Measurements from ENCODE around the gene NSMCE3. TPM values are rescaled to one million over a fixed set of nuclear protein-coding genes. Genes with fewer than 3 reads are reported as not detected.

Gene NSMCE3
- total RNA-seq, 1 experiment from 2014 or later: 8.0 TPM

GRCh38 chr15:29268706-29269484 is 727 bp downstream of the NSMCE3 start:
- Histone ChIP-seq H3F3A (ENCODE audit: low read length, unreplicated experiment) (no peaks in the 10 kb centered on the region), H3K4me3 (ENCODE audit: low read length) (peak overlapping the region; percentile 90), H3K36me3 (ENCODE audit: low read depth, low read length) (no peaks in the 10 kb centered on the region), H3K4me1 (ENCODE audit: insufficient read depth, low read length) (peaks cover 20% of the 10 kb centered on the region), H3K9me2 (replicated peaks; ENCODE audit: low read length) (no peaks in the 10 kb centered on the region), H3K27ac (ENCODE audit: low read length) (0 out of 2 replicates have a peak overlapping the region, but pooled peaks have one; percentile 4), H4K20me1 (ENCODE audit: low read length) (no peaks in the 10 kb centered on the region), H2AFZ (ENCODE audit: low read length) (peak overlapping the region; percentile 93), H3K79me2 (ENCODE audit: low read length) (peaks cover 22% of the 10 kb centered on the region), H3K9me3 (ENCODE audit: low read length) (no peaks in the 10 kb centered on the region), H3K27me3 (ENCODE audit: low read length) (no peaks in the 10 kb centered on the region), H3K4me2 (ENCODE audit: low read length) (peak overlapping the region; percentile 91), H3K9ac (ENCODE audit: low read length) (peak overlapping the region; percentile 86)
- ChIA-PET POLR2A (ENCODE audit: unreplicated experiment) (no interaction called here), CTCF (no interaction called here)
- peak; percentile 19 for ATAC-seq
- BruUV-seq (replicated peaks): TSS peak; percentile 93
- TF ChIP-seq EZH2phosphoT487 (IDR thresholded peaks at IDR 0.05; ENCODE audit: borderline replicate concordance, low read length) (no peak), EZH2 (IDR thresholded peaks at IDR 0.05; ENCODE audit: low read length, unreplicated experiment) (no peak), CTCF (conservative IDR thresholded peaks at IDR 0.05; ENCODE audit: low read depth, low read length) (no peak)
- intact Hi-C loops (cut with micrococcal nuclease): no loop called here
- DNase-seq: peak; percentile 8

GRCh38 chr15:29266052-29266582 is 3.5 kb downstream of the NSMCE3 start:
- H3K4me1 ChIP-seq (ENCODE audit: insufficient read depth, low read length): peaks cover 20% of the 10 kb centered on the region
- CTCF ChIA-PET: no interaction called here
- no peak overlapping the region for H3K4me3 ChIP-seq (ENCODE audit: low read length)
- no peak overlapping the region for H3K4me2 ChIP-seq (ENCODE audit: low read length)
- POLR2A ChIA-PET (ENCODE audit: unreplicated experiment): no interaction called here
- TF ChIP-seq CTCF (conservative IDR thresholded peaks at IDR 0.05; ENCODE audit: low read depth, low read length) (no peak), EZH2phosphoT487 (IDR thresholded peaks at IDR 0.05; ENCODE audit: borderline replicate concordance, low read length) (no peak), EZH2 (IDR thresholded peaks at IDR 0.05; ENCODE audit: low read length, unreplicated experiment) (no peak)
- H3K79me2 ChIP-seq (ENCODE audit: low read length): peaks cover 22% of the 10 kb centered on the region
- no TSS peak for BruUV-seq (replicated peaks)
- ATAC-seq: no peak
- H3K27ac ChIP-seq (ENCODE audit: low read length): no peak overlapping the region
- no peaks in the 10 kb centered on the region for H3K9me2 ChIP-seq (replicated peaks; ENCODE audit: low read length)
- no peaks in the 10 kb centered on the region for H3K9me3 ChIP-seq (ENCODE audit: low read length)
- no peak overlapping the region for H3K9ac ChIP-seq (ENCODE audit: low read length)
- no peak overlapping the region for H2AFZ ChIP-seq (ENCODE audit: low read length)
- no peaks in the 10 kb centered on the region for H3K27me3 ChIP-seq (ENCODE audit: low read length)
- intact Hi-C loops (cut with micrococcal nuclease): no loop called here
- no peaks in the 10 kb centered on the region for H3F3A ChIP-seq (ENCODE audit: low read length, unreplicated experiment)
- DNase-seq: no peak
- no peaks in the 10 kb centered on the region for H4K20me1 ChIP-seq (ENCODE audit: low read length)
- no peaks in the 10 kb centered on the region for H3K36me3 ChIP-seq (ENCODE audit: low read depth, low read length)

- Histone ChIP-seq H3K27me3 (ENCODE audit: low read length) (peaks cover 5% of the 10 kb centered on the region; the same call in 1 of the 2 replicates), H4K20me1 (ENCODE audit: low read length) (no peaks in the 10 kb centered on the region), H2AFZ (ENCODE audit: low read length) (no peak overlapping the region), H3K9me3 (ENCODE audit: low read length) (no peaks in the 10 kb centered on the region), H3F3A (ENCODE audit: low read length, unreplicated experiment) (no peaks in the 10 kb centered on the region), H3K4me2 (ENCODE audit: low read length) (no peak overlapping the region), H3K27ac (ENCODE audit: low read length) (no peak overlapping the region), H3K4me3 (ENCODE audit: low read length) (no peak overlapping the region), H3K4me1 (ENCODE audit: insufficient read depth, low read length) (peaks cover 11% of the 10 kb centered on the region; the same call in 1 of the 2 replicates), H3K79me2 (ENCODE audit: low read length) (peaks cover 12% of the 10 kb centered on the region), H3K9me2 (replicated peaks; ENCODE audit: low read length) (no peaks in the 10 kb centered on the region), H3K9ac (ENCODE audit: low read length) (no peak overlapping the region), H3K36me3 (ENCODE audit: low read depth, low read length) (no peaks in the 10 kb centered on the region)
- DNase-seq (no peak), ATAC-seq (no peak)
- BruUV-seq (replicated peaks): no TSS peak
- intact Hi-C loops (cut with micrococcal nuclease): no loop called here
- CTCF ChIA-PET: no interaction called here
- TF ChIP-seq EZH2phosphoT487 (IDR thresholded peaks at IDR 0.05; ENCODE audit: borderline replicate concordance, low read length) (no peak), CTCF (conservative IDR thresholded peaks at IDR 0.05; ENCODE audit: low read depth, low read length) (no peak), EZH2 (IDR thresholded peaks at IDR 0.05; ENCODE audit: low read length, unreplicated experiment) (no peak)
- POLR2A ChIA-PET (ENCODE audit: unreplicated experiment): no interaction called here
Measured at GRCh38 chr15:29263289-29263688, 6.3 kb downstream of the NSMCE3 start.
